ENCODE measurements around the gene AP1G2. TPM values are rescaled to one million over a fixed set of nuclear protein-coding genes. Genes with fewer than 3 reads are reported as not detected.

The AP1G2 gene
- total RNA-seq, 2 experiments from 2014 or later = 193 to 198 TPM

DNA sequence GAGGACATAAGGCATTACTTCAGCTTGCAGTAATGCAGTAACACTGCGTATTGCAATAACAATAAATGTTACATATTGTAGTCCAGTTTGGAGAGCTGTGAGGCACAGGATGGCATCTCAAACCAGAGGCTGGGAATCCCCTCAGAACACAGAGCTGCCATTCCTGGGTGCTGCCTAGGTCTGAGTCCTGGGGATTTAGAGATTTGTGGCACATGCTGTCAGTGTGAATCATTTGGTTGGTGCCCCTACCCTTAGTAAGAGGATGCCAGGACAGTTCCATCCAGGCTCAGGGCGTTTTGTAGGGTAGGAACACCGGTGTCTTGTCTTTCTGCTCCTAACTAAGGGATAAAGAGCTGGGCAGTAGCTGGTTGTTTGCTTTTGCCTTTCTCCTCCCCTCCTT lies 38.6 kb downstream of the AP1G2 start:
- Mint-ChIP-seq H3K27me3 (no peaks in the 10 kb centered on the region), H3K4me1 (ENCODE audit: low read depth) (peaks cover 10% of the 10 kb centered on the region), H3K36me3 (ENCODE audit: low read depth) (no peaks in the 10 kb centered on the region), H3K4me3 (no peak overlapping the region), H3K9me3 (no peaks in the 10 kb centered on the region), H3K27ac (no peak overlapping the region)
- ChIA-PET POLR2A (no interaction called here), CTCF (interaction anchor here (1.6 kb wide), 1 partner anchor 30 kb away, joined by 5 read pairs; no protein-coding TSS in a partner anchor)
- Histone ChIP-seq H3K9me3 (ENCODE audit: control insufficient read depth in 1 of 2, insufficient read depth in 1 of 2, low read length in 2 of 2) (no peaks in the 10 kb centered on the region), H3K27ac (ENCODE audit: low read depth in 1 of 2, low read length in 2 of 2) (no peak overlapping the region), H3K4me1 (ENCODE audit: insufficient read depth, low read length) (no peaks in the 10 kb centered on the region), H3K36me3 (ENCODE audit: insufficient read depth, low read length) (no peaks in the 10 kb centered on the region), H3K27me3 (ENCODE audit: control insufficient read depth in 1 of 2, insufficient read depth in 2 of 2, low read length in 2 of 2) (no peaks in the 10 kb centered on the region), H3K4me3 (ENCODE audit: low read length) (no peak overlapping the region)
- intact Hi-C loops (cut with DNase I, micrococcal nuclease) = no loop called here
- ATAC-seq (ENCODE audit: poor library complexity) = no peak
- no peak for DNase-seq
- TF ChIP-seq, protein P1, sequence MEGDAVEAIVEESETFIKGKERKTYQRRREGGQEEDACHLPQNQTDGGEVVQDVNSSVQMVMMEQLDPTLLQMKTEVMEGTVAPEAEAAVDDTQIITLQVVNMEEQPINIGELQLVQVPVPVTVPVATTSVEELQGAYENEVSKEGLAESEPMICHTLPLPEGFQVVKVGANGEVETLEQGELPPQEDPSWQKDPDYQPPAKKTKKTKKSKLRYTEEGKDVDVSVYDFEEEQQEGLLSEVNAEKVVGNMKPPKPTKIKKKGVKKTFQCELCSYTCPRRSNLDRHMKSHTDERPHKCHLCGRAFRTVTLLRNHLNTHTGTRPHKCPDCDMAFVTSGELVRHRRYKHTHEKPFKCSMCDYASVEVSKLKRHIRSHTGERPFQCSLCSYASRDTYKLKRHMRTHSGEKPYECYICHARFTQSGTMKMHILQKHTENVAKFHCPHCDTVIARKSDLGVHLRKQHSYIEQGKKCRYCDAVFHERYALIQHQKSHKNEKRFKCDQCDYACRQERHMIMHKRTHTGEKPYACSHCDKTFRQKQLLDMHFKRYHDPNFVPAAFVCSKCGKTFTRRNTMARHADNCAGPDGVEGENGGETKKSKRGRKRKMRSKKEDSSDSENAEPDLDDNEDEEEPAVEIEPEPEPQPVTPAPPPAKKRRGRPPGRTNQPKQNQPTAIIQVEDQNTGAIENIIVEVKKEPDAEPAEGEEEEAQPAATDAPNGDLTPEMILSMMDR (IDR thresholded peaks at IDR 0.05) = no peak

DNA sequence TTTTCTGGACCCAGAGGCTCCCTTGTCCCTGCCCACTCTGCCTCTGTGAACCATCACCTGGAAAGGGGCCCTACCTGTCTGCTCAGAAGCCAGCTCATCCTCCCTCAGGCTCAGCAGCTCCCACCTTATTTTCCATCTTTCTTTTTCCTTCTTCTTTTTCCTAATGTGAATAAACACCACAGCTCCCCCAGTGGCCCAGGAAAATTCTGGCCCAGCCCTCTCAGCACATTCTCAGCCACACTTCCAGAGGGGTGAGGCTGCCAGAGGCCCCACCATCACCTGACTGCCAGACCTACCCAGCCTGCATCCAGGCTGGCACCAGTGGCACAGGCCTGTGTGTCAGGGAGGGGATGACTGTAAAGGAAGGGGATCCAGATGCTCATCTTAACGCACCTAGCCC lies 39.0 kb downstream of the AP1G2 start:
- no peak overlapping the region for H3K27ac Mint-ChIP-seq
- peaks cover 10% of the 10 kb centered on the region for H3K4me1 Mint-ChIP-seq (ENCODE audit: low read depth)
- no peaks in the 10 kb centered on the region for H3K36me3 ChIP-seq (ENCODE audit: insufficient read depth, low read length)
- no peak for DNase-seq
- intact Hi-C loops (cut with DNase I, micrococcal nuclease) = no loop called here
- no peaks in the 10 kb centered on the region for H3K27me3 ChIP-seq (ENCODE audit: control insufficient read depth in 1 of 2, insufficient read depth in 2 of 2, low read length in 2 of 2)
- no peak for ATAC-seq (ENCODE audit: poor library complexity)
- no peaks in the 10 kb centered on the region for H3K9me3 ChIP-seq (ENCODE audit: control insufficient read depth in 1 of 2, insufficient read depth in 1 of 2, low read length in 2 of 2)
- no peaks in the 10 kb centered on the region for H3K9me3 Mint-ChIP-seq
- H3K27me3 Mint-ChIP-seq = no peaks in the 10 kb centered on the region
- no peaks in the 10 kb centered on the region for H3K4me1 ChIP-seq (ENCODE audit: insufficient read depth, low read length)
- H3K36me3 Mint-ChIP-seq (ENCODE audit: low read depth) = no peaks in the 10 kb centered on the region
- TF ChIP-seq, protein P1 (IDR thresholded peaks at IDR 0.05) = no peak
- CTCF ChIA-PET = interaction anchor here (1.6 kb wide), 1 partner anchor 31 kb away, joined by 5 read pairs; no protein-coding TSS in a partner anchor
- H3K27ac ChIP-seq (ENCODE audit: low read depth in 1 of 2, low read length in 2 of 2) = no peak overlapping the region
- H3K4me3 Mint-ChIP-seq = no peak overlapping the region
- POLR2A ChIA-PET = no interaction called here
- H3K4me3 ChIP-seq (ENCODE audit: low read length) = no peak overlapping the region

DNA sequence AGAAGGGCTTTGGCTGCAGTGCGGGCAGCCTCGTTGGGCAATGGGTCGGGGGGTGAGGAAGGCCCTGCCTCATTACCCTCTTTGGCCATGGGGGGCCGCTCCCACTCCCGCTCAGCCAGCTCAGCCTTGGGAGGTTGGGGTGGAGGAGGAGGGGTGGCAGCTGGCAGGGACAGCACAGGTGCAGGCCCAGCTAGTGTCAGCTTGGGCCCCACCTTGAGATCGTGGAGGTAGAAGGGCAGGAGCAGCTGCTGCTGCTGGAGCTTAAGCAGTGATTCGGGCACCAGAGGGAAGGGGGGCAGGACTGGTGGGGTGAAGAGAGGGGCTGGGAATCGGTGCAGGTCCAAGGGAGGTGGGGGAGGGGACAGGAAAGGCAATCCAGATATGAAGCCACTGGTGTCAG lies 42.0 kb downstream of the AP1G2 start:
- Mint-ChIP-seq H3K27me3 (no peaks in the 10 kb centered on the region), H3K36me3 (ENCODE audit: low read depth) (no peaks in the 10 kb centered on the region), H3K9me3 (no peaks in the 10 kb centered on the region), H3K4me3 (no peak overlapping the region), H3K4me1 (ENCODE audit: low read depth) (peaks cover 3% of the 10 kb centered on the region), H3K27ac (no peak overlapping the region)
- DNase-seq (no peak), ATAC-seq (ENCODE audit: poor library complexity) (no peak)
- ChIA-PET POLR2A (no interaction called here), CTCF (no interaction called here)
- no peaks in the 10 kb centered on the region for H3K36me3 ChIP-seq (ENCODE audit: insufficient read depth, low read length)
- no peak overlapping the region for H3K27ac ChIP-seq (ENCODE audit: low read depth in 1 of 2, low read length in 2 of 2)
- TF ChIP-seq, protein P1 (IDR thresholded peaks at IDR 0.05) = no peak
- no peaks in the 10 kb centered on the region for H3K4me1 ChIP-seq (ENCODE audit: insufficient read depth, low read length)
- H3K27me3 ChIP-seq (ENCODE audit: control insufficient read depth in 1 of 2, insufficient read depth in 2 of 2, low read length in 2 of 2) = no peaks in the 10 kb centered on the region
- H3K9me3 ChIP-seq (ENCODE audit: control insufficient read depth in 1 of 2, insufficient read depth in 1 of 2, low read length in 2 of 2) = no peaks in the 10 kb centered on the region
- intact Hi-C loops (cut with DNase I, micrococcal nuclease) = no loop called here
- H3K4me3 ChIP-seq (ENCODE audit: low read length) = no peak overlapping the region

All from CD4-positive, alpha-beta T cell (primary cell).